Skeletal muscle satellite cell (primary cell): ENCODE measurements around the gene ATRIP. TPM values are rescaled to one million over a fixed set of nuclear protein-coding genes. Genes with fewer than 3 reads are reported as not detected.
"Not testable (repeated sequence)": the region's sequence is repeated elsewhere in the genome, so short reads cannot be mapped to it uniquely, and the experiment has no call there.

Experiments used
- H3K27me3 ChIP-seq: 2 replicates; pipeline ENCODE4 v1.7.0; 2013; ENCODE audit warnings: low read length; ENCODE audit not compliant: control insufficient read depth, insufficient read depth
- H3K36me3 ChIP-seq: 2 replicates; pipeline ENCODE4 v1.7.0; 2013; ENCODE audit warnings: mild to moderate bottlenecking, control low read depth, low read length; ENCODE audit not compliant: insufficient read depth
- H3K4me1 ChIP-seq: 2 replicates; pipeline ENCODE4 v1.7.0; 2013; ENCODE audit warnings: low read length; ENCODE audit not compliant: control insufficient read depth, insufficient read depth
- H3K4me2 ChIP-seq: 2 replicates; pipeline ENCODE4 v1.7.0; 2013; ENCODE audit warnings: mild to moderate bottlenecking, low read length
- H3K4me3 ChIP-seq: 2 replicates; pipeline ENCODE4 v1.7.0; 2013; ENCODE audit warnings: low read length
- H3K9ac ChIP-seq: 2 replicates; pipeline ENCODE4 v1.7.0; 2013; ENCODE audit warnings: mild to moderate bottlenecking, low read depth, low read length, moderate library complexity
- H3K9me3 ChIP-seq: replicated peaks from 2 replicates; pipeline ENCODE4 v1.7.0; 2013; ENCODE audit warnings: mild to moderate bottlenecking, control low read depth, low read length
- total RNA-seq: library from RNA; depleted of rRNA; stranded (reverse); fragments of >200 nt; gene quantifications from 2 replicates; pipeline ENCODE4 v1.2.3, GENCODE V29; 2012; rRNA removed

Gene ATRIP
- total RNA-seq = 8.9 and 14.2 TPM in 2 replicates

GRCh38 chr3:48446425-48447193 lies at the start of gene ATRIP:
Gene ATRIP, plus strand, starts transcription at chr3:48446737. Its CDS starts 109 bp downstream, at chr3:48446846.
- H3K4me1 ChIP-seq = peaks cover 27% of the 10 kb centered on the region
- H3K4me2 ChIP-seq = peak within 1 kb of the TSS; percentile 90
- H3K9me3 ChIP-seq = no peaks in the 10 kb centered on the region
- peak within 1 kb of the TSS; percentile 82 for H3K4me3 ChIP-seq
- no peaks in the 10 kb centered on the region for H3K27me3 ChIP-seq
- peaks cover 18% of the 10 kb centered on the region for H3K36me3 ChIP-seq
- peak within 1 kb of the TSS; percentile 84 for H3K9ac ChIP-seq

GRCh38 chr3:48397767-48398681 lies 48.5 kb upstream of the ATRIP start:
- Histone ChIP-seq H3K4me2 (no peak overlapping the region), H3K4me1 (peaks cover 17% of the 10 kb centered on the region), H3K9ac (no peak overlapping the region), H3K27me3 (peaks cover 19% of the 10 kb centered on the region), H3K36me3 (no peaks in the 10 kb centered on the region), H3K4me3 (no peak overlapping the region), H3K9me3 (no peaks in the 10 kb centered on the region)

DNA sequence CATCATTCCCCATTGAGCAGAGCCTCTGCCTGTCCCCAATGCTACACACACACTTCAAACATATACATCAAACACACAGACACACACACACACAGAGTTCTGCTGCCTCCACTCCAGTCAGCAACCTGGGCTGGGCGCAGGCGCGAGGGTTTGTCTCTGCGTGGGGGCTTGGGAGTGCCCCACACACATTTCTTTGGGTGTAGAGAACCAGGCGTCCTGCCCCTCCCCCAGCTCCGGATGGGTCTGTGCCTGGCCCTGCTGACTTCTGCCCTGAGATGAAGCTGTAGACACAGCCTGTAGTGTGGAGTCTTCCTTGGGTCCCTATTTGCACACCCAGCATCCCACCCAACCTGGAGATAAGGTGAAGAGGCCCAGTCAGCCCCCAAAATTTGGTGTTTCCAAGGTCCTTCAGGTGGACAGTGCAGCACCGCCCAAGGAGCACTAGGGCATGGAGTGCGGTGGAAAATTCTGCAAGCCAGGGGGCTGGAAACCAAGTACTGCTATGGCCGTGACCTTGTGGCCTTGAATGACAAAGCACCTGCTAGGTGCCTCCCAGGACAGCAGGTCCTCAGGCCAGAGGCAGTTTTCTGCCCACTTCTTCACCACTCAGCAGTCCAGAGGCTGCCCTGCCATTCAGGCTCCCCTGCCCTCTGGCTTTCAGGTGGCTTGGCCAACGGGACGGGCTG lies 47.7 kb upstream of the ATRIP start:
- H3K4me1 ChIP-seq = peaks cover 17% of the 10 kb centered on the region
- peaks cover 19% of the 10 kb centered on the region for H3K27me3 ChIP-seq
- H3K36me3 ChIP-seq = peaks cover 4% of the 10 kb centered on the region
- no peak overlapping the region for H3K9ac ChIP-seq
- H3K4me3 ChIP-seq = no peak overlapping the region
- H3K4me2 ChIP-seq = no peak overlapping the region
- H3K9me3 ChIP-seq = no peaks in the 10 kb centered on the region

- no peak overlapping the region for H3K4me3 ChIP-seq
- H3K27me3 ChIP-seq = peaks cover 19% of the 10 kb centered on the region
- no peak overlapping the region for H3K9ac ChIP-seq
- no peak overlapping the region for H3K4me2 ChIP-seq
- H3K36me3 ChIP-seq = peaks cover 9% of the 10 kb centered on the region
- peaks cover 20% of the 10 kb centered on the region for H3K4me1 ChIP-seq
- no peaks in the 10 kb centered on the region for H3K9me3 ChIP-seq
These were observed 47.0 kb upstream of the ATRIP start for GRCh38 chr3:48399387-48400172.

- H3K4me2 ChIP-seq = no peak overlapping the region
- H3K4me1 ChIP-seq = peaks cover 24% of the 10 kb centered on the region
- no peaks in the 10 kb centered on the region for H3K9me3 ChIP-seq
These were observed 45.6 kb upstream of the ATRIP start for GRCh38 chr3:48400824-48401433.

GRCh38 chr3:48401434-48401901 lies 45.1 kb upstream of the ATRIP start:
- Histone ChIP-seq H3K36me3 (peaks cover 13% of the 10 kb centered on the region), H3K4me1 (peaks cover 24% of the 10 kb centered on the region), H3K4me2 (peak overlapping the region; percentile 66)
- not testable (repeated sequence) for H3K9ac ChIP-seq, H3K4me3 ChIP-seq, H3K9me3 ChIP-seq, H3K27me3 ChIP-seq

More at GRCh38 chr3:48400824-48401433, 45.6 kb upstream of the ATRIP start:
- H3K27me3 ChIP-seq = peaks cover 8% of the 10 kb centered on the region
- H3K9ac ChIP-seq = no peak overlapping the region
- no peak overlapping the region for H3K4me3 ChIP-seq
- peaks cover 13% of the 10 kb centered on the region for H3K36me3 ChIP-seq

GRCh38 chr3:48402281-48402732 lies 44.2 kb upstream of the ATRIP start:
- peak overlapping the region; percentile 66 for H3K4me2 ChIP-seq
- H3K4me1 ChIP-seq = peaks cover 24% of the 10 kb centered on the region
- H3K36me3 ChIP-seq = peaks cover 21% of the 10 kb centered on the region
- H3K9me3 ChIP-seq = no peaks in the 10 kb centered on the region
- H3K4me3 ChIP-seq = no peak overlapping the region
- H3K9ac ChIP-seq = no peak overlapping the region
- peaks cover 4% of the 10 kb centered on the region for H3K27me3 ChIP-seq

DNA sequence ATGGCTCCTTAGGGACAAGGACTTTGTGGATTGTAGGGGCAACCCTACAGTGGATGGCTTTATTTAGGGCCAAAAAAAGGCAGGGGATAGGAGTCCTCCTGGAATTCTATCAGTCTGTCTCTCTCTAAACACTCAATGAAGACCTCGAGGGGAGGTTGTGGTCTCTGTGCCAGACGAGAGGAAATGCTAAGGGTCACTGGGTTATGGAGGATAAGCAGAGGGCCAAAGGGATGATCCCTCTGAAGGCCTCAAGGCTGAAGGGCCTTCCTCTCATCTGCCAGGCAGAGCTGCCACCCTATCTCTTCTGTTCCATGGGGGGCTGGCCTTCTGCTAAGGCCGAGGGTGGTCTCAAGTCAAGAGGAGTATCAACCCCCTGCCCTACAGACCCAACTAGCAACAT lies 43.6 kb upstream of the ATRIP start:
- no peak overlapping the region for H3K4me2 ChIP-seq
- no peak overlapping the region for H3K9ac ChIP-seq
- peaks cover 4% of the 10 kb centered on the region for H3K27me3 ChIP-seq
- H3K4me3 ChIP-seq = no peak overlapping the region
- H3K36me3 ChIP-seq = peaks cover 21% of the 10 kb centered on the region
- peaks cover 24% of the 10 kb centered on the region for H3K4me1 ChIP-seq
- no peaks in the 10 kb centered on the region for H3K9me3 ChIP-seq

DNA sequence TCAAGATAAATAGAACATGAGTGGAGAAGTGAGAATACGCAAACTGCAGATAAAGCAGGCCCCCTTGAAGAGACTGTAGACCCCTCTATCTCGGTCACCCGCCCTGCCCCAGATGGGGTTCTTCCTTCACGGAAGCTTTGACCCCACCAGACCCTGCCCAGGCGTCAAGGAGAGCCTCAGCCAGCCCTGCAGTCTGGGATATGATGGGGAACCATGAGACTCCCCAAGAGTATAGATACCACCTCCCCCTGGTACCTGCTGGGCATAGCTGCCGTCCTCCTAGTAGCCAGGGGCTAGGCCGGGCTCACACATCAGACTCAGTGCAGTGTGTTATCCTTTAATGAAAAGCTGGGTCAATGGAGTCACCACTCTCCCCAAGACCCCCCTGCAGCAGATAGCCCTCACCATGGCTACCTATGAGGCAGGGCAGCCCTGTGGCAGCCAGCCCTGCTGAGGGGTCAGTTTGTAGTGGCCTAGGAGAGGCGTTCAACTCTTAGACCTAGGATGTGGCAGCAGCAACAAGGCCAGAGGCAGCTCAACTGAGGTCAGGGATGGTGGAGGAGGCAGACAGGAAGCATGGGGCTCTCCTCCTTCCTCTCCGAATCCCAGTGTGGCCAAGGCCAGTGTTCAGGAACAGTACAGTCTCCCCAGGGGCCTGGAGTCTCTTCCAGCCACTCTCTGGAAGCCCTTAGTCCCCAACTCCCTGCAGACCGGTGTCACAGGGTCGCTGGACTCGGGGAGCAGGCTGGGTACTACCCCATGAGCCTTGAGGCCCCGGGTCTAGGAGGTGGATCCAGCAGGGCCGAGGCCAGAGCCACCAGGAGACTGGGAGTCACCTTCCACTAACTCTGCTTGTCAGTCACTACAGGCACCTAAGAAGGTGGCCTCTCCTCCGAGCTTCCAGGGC lies 42.8 kb upstream of the ATRIP start:
- Histone ChIP-seq H3K4me3 (no peak overlapping the region), H3K9me3 (no peaks in the 10 kb centered on the region), H3K36me3 (peaks cover 25% of the 10 kb centered on the region), H3K27me3 (peaks cover 4% of the 10 kb centered on the region), H3K4me2 (no peak overlapping the region), H3K4me1 (peaks cover 24% of the 10 kb centered on the region), H3K9ac (no peak overlapping the region)
